Uterus (tissue), 4 donors: ENCODE data around the gene PFKL. TPM values are rescaled to one million over a fixed set of nuclear protein-coding genes. Genes with fewer than 3 reads are reported as not detected.

Experiments
- DNase-seq, 2 donors: peaks; one replicate each; pipeline ENCODE4 v3.0.0-alpha.2; 2019 to 2020
- H3K27ac ChIP-seq, 2 donors: fragments of 200-600 bp; sonication (generic); 1 replicate in 1 of 2; 2 replicates in 1 of 2; pipeline ENCODE4 v1.5.1; 2016 to 2018
- H3K27me3 ChIP-seq, 2 donors: fragments of 200-600 bp; sonication (generic); one replicate each; pipeline ENCODE4 v1.5.1; 2018 to 2019; ENCODE audit warnings: control low read depth in 1 of 2
- H3K36me3 ChIP-seq, 2 donors: fragments of 200-600 bp; sonication (generic); one replicate each; pipeline ENCODE4 v1.5.1; 2019; ENCODE audit warnings: control low read depth in 1 of 2
- H3K4me1 ChIP-seq, 2 donors: fragments of 200-600 bp; sonication (generic); one replicate each; pipeline ENCODE4 v1.5.1; 2018 to 2019; ENCODE audit warnings: control low read depth in 1 of 2
- H3K4me3 ChIP-seq, 2 donors: fragments of 200-600 bp; sonication (generic); 1 replicate in 1 of 2; 2 replicates in 1 of 2; pipeline ENCODE4 v1.5.1; 2018 to 2019; ENCODE audit warnings: mild to moderate bottlenecking in 1 of 2
- H3K9me3 ChIP-seq, 2 donors: fragments of 200-600 bp; sonication (generic); one replicate each; pipeline ENCODE4 v1.5.1; 2019; ENCODE audit warnings: control low read depth in 1 of 2
- CTCF ChIP-seq, 4 experiments: fragments of 200-600 bp in 2 of 4; fragments of 450-650 bp in 2 of 4; sonication (generic) in 2 of 4; IDR thresholded peaks; one replicate each; pipeline ENCODE4 v1.5.1; 2016 to 2019; ENCODE audit warnings: antibody characterized with exemption in 4 of 4, mild to moderate bottlenecking in 2 of 4, moderate library complexity in 1 of 4
- POLR2A ChIP-seq, 2 donors: fragments of 450-650 bp; IDR thresholded peaks; one replicate each; pipeline ENCODE4 v1.6.1; 2016; ENCODE audit warnings: antibody characterized with exemption in 2 of 2, mild to moderate bottlenecking in 1 of 2, moderate library complexity in 1 of 2
- intact Hi-C: fragments of 100-400 bp; cut with DNase I; formaldehyde crosslinking; loops from one replicate; pipeline ENCODE4 v1.15.1; 2023; ENCODE audit warnings: low total_unique reads
- total RNA-seq, 4 donors: library from RNA; depleted of rRNA in 3 of 4; stranded (reverse); fragments of >200 nt in 3 of 4; gene quantifications; one replicate each; pipeline versions ENCODE4 v1.1.0 to v1.2.4, GENCODE V29; 2014 to 2023
- donor health status: DM: yes; HTN: yes; CAD: no.

Gene PFKL
- total RNA-seq, 4 donors from 2014 or later: 36.5 to 144 (median 75.4) TPM

GRCh38 chr21:44259082-44259705 is 40.7 kb upstream of the PFKL start:
- no peaks in the 10 kb centered on the region for H3K36me3 ChIP-seq
- no peaks in the 10 kb centered on the region for H3K4me1 ChIP-seq
- DNase-seq: no peak
- no peak overlapping the region for H3K27ac ChIP-seq
- TF ChIP-seq CTCF (IDR thresholded peaks at IDR 0.05) (no peak), POLR2A (IDR thresholded peaks at IDR 0.05) (no peak)
- no peak overlapping the region for H3K4me3 ChIP-seq
- H3K9me3 ChIP-seq: no peaks in the 10 kb centered on the region
- no peaks in the 10 kb centered on the region for H3K27me3 ChIP-seq
- intact Hi-C loops: no loop called here

GRCh38 chr21:44260066-44260465 is 39.8 kb upstream of the PFKL start:
- Histone ChIP-seq H3K4me3 (no peak overlapping the region), H3K27ac (no peak overlapping the region), H3K4me1 (no peaks in the 10 kb centered on the region), H3K27me3 (no peaks in the 10 kb centered on the region), H3K36me3 (no peaks in the 10 kb centered on the region), H3K9me3 (no peaks in the 10 kb centered on the region)
- DNase-seq: no peak
- TF ChIP-seq CTCF (IDR thresholded peaks at IDR 0.05): no peak
- no peak for TF ChIP-seq POLR2A (IDR thresholded peaks at IDR 0.05)
- intact Hi-C loops: no loop called here

- Histone ChIP-seq H3K4me3 (no peak overlapping the region), H3K4me1 (no peaks in the 10 kb centered on the region), H3K27me3 (no peaks in the 10 kb centered on the region), H3K36me3 (no peaks in the 10 kb centered on the region), H3K9me3 (no peaks in the 10 kb centered on the region), H3K27ac (no peak overlapping the region)
- no peak for DNase-seq
- intact Hi-C loops: no loop called here
- no peak for TF ChIP-seq CTCF (IDR thresholded peaks at IDR 0.05)
- TF ChIP-seq POLR2A (IDR thresholded peaks at IDR 0.05): no peak
These were observed 38.8 kb upstream of the PFKL start for GRCh38 chr21:44260791-44261631.

- H3K27me3 ChIP-seq: no peaks in the 10 kb centered on the region
- TF ChIP-seq POLR2A (IDR thresholded peaks at IDR 0.05): no peak
- no peak for TF ChIP-seq CTCF (IDR thresholded peaks at IDR 0.05)
- intact Hi-C loops: no loop called here
These were observed 38.1 kb upstream of the PFKL start, which contains the start of gene DNMT3L for GRCh38 chr21:44261675-44262295. Gene DNMT3L, minus strand, starts transcription at chr21:44261897. Its CDS starts 638 bp downstream, at chr21:44261259.

More at GRCh38 chr21:44261675-44262295, 38.1 kb upstream of the PFKL start, which contains the start of gene DNMT3L:
- Histone ChIP-seq H3K27ac (no peak within 1 kb of the TSS), H3K36me3 (no peaks in the 10 kb centered on the region), H3K9me3 (no peaks in the 10 kb centered on the region), H3K4me1 (no peaks in the 10 kb centered on the region), H3K4me3 (no peak within 1 kb of the TSS)
- DNase-seq: no peak
